ENCODE measurements around the gene LRP3. TPM values are rescaled to one million over a fixed set of nuclear protein-coding genes. Genes with fewer than 3 reads are reported as not detected.

The LRP3 gene
- total RNA-seq, 1 experiment from 2014 or later, result 29.0 TPM

- Histone ChIP-seq H3K4me1 (ENCODE audit: control insufficient read depth in 1 of 2, insufficient read depth in 2 of 2, low read length in 2 of 2) (peaks cover 0 to 12% of the 10 kb centered on the region in 2 experiments; a peak in 2 of 4 replicates), H3K36me3 (ENCODE audit: control insufficient read depth in 1 of 2, insufficient read depth in 2 of 2, low read length in 2 of 2) (no peaks in the 10 kb centered on the region), H3K9ac (ENCODE audit: low read length) (no peak overlapping the region), H3K79me2 (ENCODE audit: insufficient read depth, low read length) (no peaks in the 10 kb centered on the region), H3K27ac (ENCODE audit: low read depth, low read length) (no peak overlapping the region), H4K20me1 (ENCODE audit: insufficient read depth) (no peaks in the 10 kb centered on the region), H3K9me3 (ENCODE audit: control insufficient read depth in 1 of 2, insufficient read depth in 1 of 2, low read depth in 1 of 2, low read length in 2 of 2) (no peaks in the 10 kb centered on the region; a peak in 1 of 4 replicates), H3K4me3 (replicated peaks in 1 of 2; ENCODE audit: low read depth in 1 of 2, low read length in 2 of 2) (no peak overlapping the region), H3K27me3 (ENCODE audit: insufficient read depth, low read length) (no peaks in the 10 kb centered on the region), H2AFZ (ENCODE audit: low read depth, low read length, poor library complexity, severe bottlenecking) (no peak overlapping the region), H3K4me2 (ENCODE audit: low read length) (no peak overlapping the region), H3K9me2 (ENCODE audit: insufficient read depth) (no peaks in the 10 kb centered on the region)
- no peak for TF ChIP-seq FOSL1 (IDR thresholded peaks at IDR 0.05; ENCODE audit: low read depth)
- no peak for TF ChIP-seq EGR1 (IDR thresholded peaks at IDR 0.05; ENCODE audit: low read depth)
- TF ChIP-seq ZFX (IDR thresholded peaks at IDR 0.05), result no peak
- TF ChIP-seq ZNF274 (IDR thresholded peaks at IDR 0.05; ENCODE audit: low read depth, low read length), result no peak
- TF ChIP-seq, protein P1, sequence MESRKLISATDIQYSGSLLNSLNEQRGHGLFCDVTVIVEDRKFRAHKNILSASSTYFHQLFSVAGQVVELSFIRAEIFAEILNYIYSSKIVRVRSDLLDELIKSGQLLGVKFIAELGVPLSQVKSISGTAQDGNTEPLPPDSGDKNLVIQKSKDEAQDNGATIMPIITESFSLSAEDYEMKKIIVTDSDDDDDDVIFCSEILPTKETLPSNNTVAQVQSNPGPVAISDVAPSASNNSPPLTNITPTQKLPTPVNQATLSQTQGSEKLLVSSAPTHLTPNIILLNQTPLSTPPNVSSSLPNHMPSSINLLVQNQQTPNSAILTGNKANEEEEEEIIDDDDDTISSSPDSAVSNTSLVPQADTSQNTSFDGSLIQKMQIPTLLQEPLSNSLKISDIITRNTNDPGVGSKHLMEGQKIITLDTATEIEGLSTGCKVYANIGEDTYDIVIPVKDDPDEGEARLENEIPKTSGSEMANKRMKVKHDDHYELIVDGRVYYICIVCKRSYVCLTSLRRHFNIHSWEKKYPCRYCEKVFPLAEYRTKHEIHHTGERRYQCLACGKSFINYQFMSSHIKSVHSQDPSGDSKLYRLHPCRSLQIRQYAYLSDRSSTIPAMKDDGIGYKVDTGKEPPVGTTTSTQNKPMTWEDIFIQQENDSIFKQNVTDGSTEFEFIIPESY (IDR thresholded peaks at IDR 0.05; ENCODE audit: extremely low read depth, insufficient replicate concordance, low read length), result no peak
- TF ChIP-seq TCF7L2 (IDR thresholded peaks at IDR 0.05; ENCODE audit: borderline replicate concordance, extremely low read depth, insufficient read depth, insufficient read length), result no peak
- TF ChIP-seq POLR2AphosphoS5 (IDR thresholded peaks at IDR 0.05; ENCODE audit: low read depth, low read length), result no peak
- no peak for TF ChIP-seq CBX3 (IDR thresholded peaks at IDR 0.05; ENCODE audit: low read depth)
- TF ChIP-seq RAD21 (IDR thresholded peaks at IDR 0.05; ENCODE audit: low read depth), result no peak
- no TSS peak for BruUV-seq (replicated peaks)
- no peak for DNase-seq (ENCODE audit: low read depth, low spot score)
- RAD21 ChIA-PET (ENCODE audit: low non-redundant PET in 1 of 2, low total read pairs in 2 of 2, uncharacterized antibody in 2 of 2, unreplicated experiment in 2 of 2), result no interaction called here
- intact Hi-C loops (cut with micrococcal nuclease), result no loop called here
- POLR2A ChIA-PET, result no interaction called here
- CTCF ChIA-PET, result interaction anchor here (1.4 to 2.0 kb wide), 2 partner anchors 10 kb away, joined by 6 to 12 read pairs; no protein-coding TSS in a partner anchor
- ATAC-seq, result no peak
Observed at GRCh38 chr19:33224694-33225457, 30.7 kb downstream of the LRP3 start.

All from HCT116 (cell line).